Right lobe of liver (tissue), 6 donors: Measurements from ENCODE around the gene PRPF6. TPM values are rescaled to one million over a fixed set of nuclear protein-coding genes. Genes with fewer than 3 reads are reported as not detected.

Experiments
- ATAC-seq, 4 donors: fragments of 200-7000 bp; cut with Tn5 transposase; one replicate each; pipeline ENCODE4 v1.9.1; 2020; ENCODE audit warnings: mild to moderate bottlenecking in 4 of 4, moderate library complexity in 4 of 4
- DNase-seq, 3 donors: peaks; one replicate each; pipeline ENCODE4 v3.0.0-alpha.2; 2020
- H3K27ac ChIP-seq, 3 donors: fragments of 200-600 bp; one replicate each; pipeline ENCODE4 v1.8.0; 2022
- H3K27me3 ChIP-seq, 2 donors: fragments of 200-600 bp; one replicate each; pipeline ENCODE4 v1.8.0; 2022
- H3K36me3 ChIP-seq, 4 donors: fragments of 200-600 bp; sonication (generic) in 1 of 4; one replicate each; pipeline versions ENCODE4 v1.5.1 to v1.8.0; 2017 to 2022; ENCODE audit warnings: control low read depth in 1 of 4
- H3K4me1 ChIP-seq, 4 donors: fragments of 200-600 bp; sonication (generic) in 1 of 4; one replicate each; pipeline versions ENCODE4 v1.5.1 to v1.8.0; 2017 to 2022; ENCODE audit warnings: control low read depth in 1 of 4
- H3K4me3 ChIP-seq, 3 donors: fragments of 200-600 bp; one replicate each; pipeline ENCODE4 v1.8.0; 2022
- H3K9me3 ChIP-seq, 4 donors: fragments of 200-600 bp; sonication (generic) in 1 of 4; one replicate each; pipeline versions ENCODE4 v1.5.1 to v1.8.0; 2017 to 2022; ENCODE audit warnings: control low read depth in 1 of 4
- CTCF ChIP-seq, 4 donors: fragments of 200-600 bp in 3 of 4; fragments of 450-650 bp in 1 of 4; IDR thresholded peaks; one replicate each; pipeline versions ENCODE4 v1.5.1 to v1.8.0; 2016 to 2022; ENCODE audit warnings: antibody characterized with exemption in 4 of 4, mild to moderate bottlenecking in 2 of 4
- POLR2A ChIP-seq: fragments of 450-650 bp; IDR thresholded peaks from one replicate; pipeline ENCODE4 v1.6.1; 2017; ENCODE audit warnings: antibody characterized with exemption, mild to moderate bottlenecking
- WGBS: methylation state at CpG from one replicate; pipeline ENCODE4 v1.1.6; 2018; ENCODE audit warnings: low coverage, low lambda C conversion rate; ENCODE audit not compliant: insufficient coverage; ENCODE audit errors: missing lambda C conversion rate; 5-methylcytosine and 5-hydroxymethylcytosine counted together
- intact Hi-C, 2 donors: fragments of 100-400 bp; cut with DNase I; formaldehyde crosslinking; loops; one replicate each; pipeline versions ENCODE4 v1.11.2 to v1.14.1; 2022
- total RNA-seq, 6 experiments: library from RNA; depleted of rRNA in 2 of 6; stranded (reverse); fragments of >200 nt in 2 of 6; fragmentation: NEBNext Ultra II Directional in 3 of 6; extraction: Animal tissue kit (Norgen Biotek cat#: 25700) in 3 of 6; gene quantifications; one replicate each; pipeline versions ENCODE4 v1.1.0 to v1.2.4, GENCODE V29; 2016 to 2023
- donor health status: DM: no; HTN: yes; CAD: no.
- donor health status: DM: no; HTN: no; CAD: no.
- donor health status: DM: no; HTN: no; CAD: no.
- donor health status: DM: no; HTN: yes; CAD: no.
- donor health status: DM: no; HTN: yes; CAD: no.

The PRPF6 gene
- total RNA-seq, 6 experiments from 2014 or later, result 21.7 to 28.9 (median 24.4) TPM

GRCh38 chr20:63942250-63942951 is 38.5 kb upstream of the PRPF6 start:
- WGBS, result 51% methylated on average over 19 of the region's 30 CpGs
- ATAC-seq, result peak in 3 of 4 donors; percentile 8 to 34 (median 27)
- intact Hi-C loops, result no loop called here
- Histone ChIP-seq H3K27ac (no peak overlapping the region), H3K36me3 (peaks cover 0 to 44% (median 20%) of the 10 kb centered on the region in 4 donors), H3K9me3 (no peaks in the 10 kb centered on the region), H3K4me1 (peaks cover 0 to 4% (median 2%) of the 10 kb centered on the region in 4 donors), H3K4me3 (no peak overlapping the region), H3K27me3 (no peaks in the 10 kb centered on the region)
- TF ChIP-seq POLR2A (no peak), CTCF (IDR thresholded peaks at IDR 0.05) (no peak)
- DNase-seq, result peak; percentile 59 to 65 (median 64)

GRCh38 chr20:63942969-63943807 is 37.7 kb upstream of the PRPF6 start:
- intact Hi-C loops, result no loop called here
- no CpG with 5 or more reads among the region's 19 CpGs for WGBS
- DNase-seq (peak; percentile 28 to 56 (median 49)), ATAC-seq (no peak)
- H3K27me3 ChIP-seq, result no peaks in the 10 kb centered on the region
- no peak overlapping the region for H3K27ac ChIP-seq
- H3K4me3 ChIP-seq, result no peak overlapping the region
- H3K9me3 ChIP-seq, result no peaks in the 10 kb centered on the region
- peaks cover 0 to 44% (median 20%) of the 10 kb centered on the region in 4 donors for H3K36me3 ChIP-seq
- TF ChIP-seq POLR2A (no peak), CTCF (IDR thresholded peaks at IDR 0.05) (no peak)
- H3K4me1 ChIP-seq, result peaks cover 0 to 10% (median 2%) of the 10 kb centered on the region in 4 donors

GRCh38 chr20:63943808-63944077 is 37.2 kb upstream of the PRPF6 start:
- Histone ChIP-seq H3K4me1 (peaks cover 0 to 13% (median 3%) of the 10 kb centered on the region in 4 donors), H3K4me3 (no peak overlapping the region), H3K36me3 (peaks cover 0 to 43% (median 20%) of the 10 kb centered on the region in 4 donors), H3K27ac (no peak overlapping the region), H3K27me3 (no peaks in the 10 kb centered on the region), H3K9me3 (no peaks in the 10 kb centered on the region)
- intact Hi-C loops, result no loop called here
- DNase-seq (no peak), ATAC-seq (no peak)
- WGBS, result no CpG with 5 or more reads among the region's 3 CpGs
- TF ChIP-seq POLR2A (no peak), CTCF (IDR thresholded peaks at IDR 0.05) (no peak)

- H3K36me3 ChIP-seq, result peaks cover 0 to 41% (median 20%) of the 10 kb centered on the region in 4 donors
- 100% methylated on average over 8 of the region's 35 CpGs for WGBS
- H3K27me3 ChIP-seq, result no peaks in the 10 kb centered on the region
- H3K4me3 ChIP-seq, result no peak overlapping the region
- ATAC-seq (no peak), DNase-seq (peak in 2 of 3 donors; percentile 53 to 57)
- TF ChIP-seq POLR2A (no peak), CTCF (IDR thresholded peaks at IDR 0.05) (no peak)
- H3K4me1 ChIP-seq, result peaks cover 0 to 19% (median 6%) of the 10 kb centered on the region in 4 donors
- H3K9me3 ChIP-seq, result no peaks in the 10 kb centered on the region
- intact Hi-C loops, result no loop called here
- no peak overlapping the region for H3K27ac ChIP-seq
Observed at GRCh38 chr20:63944078-63944941, 36.6 kb upstream of the PRPF6 start.
